HEK293 (cell line): ENCODE data around the gene UBFD1.

ENCODE experiments used
- CTCF ChIA-PET: fragments of 350-600 bp; formaldehyde crosslinking; extraction: SDS; loops from one replicate; lab custom pipeline; 2021; ENCODE audit warnings: antibody characterized with exemption; lab: Yijun Ruan, JAX
- POLR2A ChIA-PET: fragments of 300-600 bp; formaldehyde crosslinking; extraction: SDS; loops from one replicate; lab custom pipeline; 2020; ENCODE audit warnings: antibody characterized with exemption, inconsistent platforms; lab: Yijun Ruan, JAX
- H3K27ac ChIP-seq: fragments of 200-500 bp; sonication (Bioruptor generic); 2 replicates; pipeline ENCODE4 v1.5.1; 2014; ENCODE audit warnings: low read depth, low read length, control low read depth, inconsistent platforms; ENCODE audit errors: extremely low read depth
- H3K36me3 ChIP-seq, 2 experiments: fragments of 200-500 bp in 1 of 2; sonication (Bioruptor generic) in 1 of 2; 1 replicate in 1 of 2; 2 replicates in 1 of 2; pipeline ENCODE4 v1.5.1; 2014 to 2017; ENCODE audit warnings: inconsistent platforms in 2 of 2, low read length in 2 of 2; ENCODE audit not compliant: control insufficient read depth in 2 of 2, insufficient read depth in 1 of 2
- H3K4me1 ChIP-seq: fragments of 200-500 bp; sonication (Bioruptor generic); 2 replicates; pipeline ENCODE4 v1.5.1; 2014; ENCODE audit warnings: mild to moderate bottlenecking, low read length, inconsistent platforms; ENCODE audit not compliant: control insufficient read depth, insufficient read depth
- H3K4me3 ChIP-seq: 2 replicates; pipeline ENCODE4 v1.5.1; 2011; ENCODE audit warnings: low read depth, mild to moderate bottlenecking, control low read depth, low read length, moderate library complexity
- H3K9me3 ChIP-seq: fragments of 200-500 bp; sonication (Bioruptor generic); 2 replicates; pipeline ENCODE4 v1.5.1; 2014; ENCODE audit warnings: low read depth, low read length, inconsistent platforms; ENCODE audit not compliant: control insufficient read depth, insufficient read depth
- GLI2 ChIP-seq: fragments of 450-650 bp; formaldehyde crosslinking; IDR thresholded peaks from 2 replicates; pipeline ENCODE4; 2017; ENCODE audit warnings: missing biosample characterization, missing genetic modification characterization, low read depth, borderline replicate concordance
- HOXC10 ChIP-seq: sonication (generic); formaldehyde crosslinking; IDR thresholded peaks from 2 replicates; pipeline ENCODE4 v1.8.1; 2023; ENCODE audit warnings: mild to moderate bottlenecking, missing genetic modification reagents
- KLF16 ChIP-seq: fragments of 450-650 bp; formaldehyde crosslinking; IDR thresholded peaks from 2 replicates; pipeline ENCODE4 v1.5.1; 2017; ENCODE audit warnings: missing biosample characterization, missing genetic modification characterization
- MEIS1 ChIP-seq: sonication (generic); formaldehyde crosslinking; IDR thresholded peaks from 2 replicates; pipeline ENCODE4 v1.8.1; 2022; ENCODE audit warnings: missing genetic modification reagents, mild to moderate bottlenecking, borderline replicate concordance
- PRDM1 ChIP-seq: fragments of 450-650 bp; formaldehyde crosslinking; IDR thresholded peaks from 2 replicates; pipeline ENCODE4; 2016; ENCODE audit warnings: missing biosample characterization, missing genetic modification characterization
- SETDB1 ChIP-seq: IDR thresholded peaks from one replicate; pipeline ENCODE4 v1.6.1; 2017; ENCODE audit warnings: mild to moderate bottlenecking, low read length, moderate library complexity, mixed read lengths; ENCODE audit not compliant: insufficient read length
- ZBTB1 ChIP-seq: fragments of 450-650 bp; formaldehyde crosslinking; IDR thresholded peaks from 2 replicates; pipeline ENCODE4 v1.5.1; 2016; ENCODE audit warnings: missing biosample characterization, missing genetic modification characterization
- ZBTB20 ChIP-seq: fragments of 450-650 bp; formaldehyde crosslinking; IDR thresholded peaks from 2 replicates; pipeline ENCODE4 v1.5.1; 2016; ENCODE audit warnings: missing biosample characterization, missing genetic modification characterization
- ZBTB7A ChIP-seq: fragments of 450-650 bp; formaldehyde crosslinking; IDR thresholded peaks from 2 replicates; pipeline ENCODE4 v1.5.1; 2016; ENCODE audit warnings: low read depth, missing biosample characterization, missing genetic modification characterization
- ZNF114 ChIP-seq: fragments of 450-650 bp; formaldehyde crosslinking; IDR thresholded peaks from 2 replicates; pipeline ENCODE4 v1.5.0; 2017; ENCODE audit warnings: missing biosample characterization, missing genetic modification characterization
- ZNF132 ChIP-seq: fragments of 450-650 bp; formaldehyde crosslinking; IDR thresholded peaks from 2 replicates; pipeline ENCODE4 v1.5.1; 2017; ENCODE audit warnings: missing biosample characterization, missing genetic modification characterization, borderline replicate concordance
- ZNF146 ChIP-seq: fragments of 450-650 bp; formaldehyde crosslinking; IDR thresholded peaks from 2 replicates; pipeline ENCODE4 v1.5.1; 2016; ENCODE audit warnings: missing biosample characterization, missing genetic modification characterization
- ZNF157 ChIP-seq: fragments of 450-650 bp; formaldehyde crosslinking; IDR thresholded peaks from 2 replicates; pipeline ENCODE4 v1.5.1; 2016; ENCODE audit warnings: missing biosample characterization, missing genetic modification characterization
- ZNF174 ChIP-seq: fragments of 450-650 bp; formaldehyde crosslinking; IDR thresholded peaks from 2 replicates; pipeline ENCODE4 v1.5.0; 2017; ENCODE audit warnings: missing biosample characterization, mild to moderate bottlenecking, missing genetic modification characterization
- ZNF211 ChIP-seq: fragments of 450-650 bp; formaldehyde crosslinking; IDR thresholded peaks from 2 replicates; pipeline ENCODE4 v1.5.1; 2016; ENCODE audit warnings: low read depth, missing biosample characterization, missing genetic modification characterization
- ZNF221 ChIP-seq: fragments of 450-650 bp; formaldehyde crosslinking; IDR thresholded peaks from 2 replicates; pipeline ENCODE4 v1.5.1; 2017; ENCODE audit warnings: missing biosample characterization, missing genetic modification characterization, borderline replicate concordance
- ZNF223 ChIP-seq: fragments of 450-650 bp; formaldehyde crosslinking; IDR thresholded peaks from 2 replicates; pipeline ENCODE4 v1.5.1; 2016; ENCODE audit warnings: missing biosample characterization, missing genetic modification characterization
- ZNF311 ChIP-seq: fragments of 450-650 bp; formaldehyde crosslinking; IDR thresholded peaks from 2 replicates; pipeline ENCODE4 v1.5.1; 2017; ENCODE audit warnings: missing biosample characterization, missing genetic modification characterization, borderline replicate concordance
- ZNF341 ChIP-seq: fragments of 450-650 bp; formaldehyde crosslinking; IDR thresholded peaks from 2 replicates; pipeline ENCODE4; 2016; ENCODE audit warnings: low read depth, missing biosample characterization, missing genetic modification characterization
- ZNF426 ChIP-seq: fragments of 450-650 bp; formaldehyde crosslinking; IDR thresholded peaks from 2 replicates; pipeline ENCODE4 v1.5.1; 2017; ENCODE audit warnings: missing biosample characterization, missing genetic modification characterization, mild to moderate bottlenecking, inconsistent platforms, moderate library complexity
- ZNF558 ChIP-seq: fragments of 450-650 bp; formaldehyde crosslinking; IDR thresholded peaks from 2 replicates; pipeline ENCODE4 v1.5.1; 2016; ENCODE audit warnings: missing biosample characterization, missing genetic modification characterization
- ZNF600 ChIP-seq: fragments of 450-650 bp; formaldehyde crosslinking; IDR thresholded peaks from 2 replicates; pipeline ENCODE4 v1.5.1; 2016; ENCODE audit warnings: missing biosample characterization, missing genetic modification characterization
- ZNF623 ChIP-seq: fragments of 450-650 bp; formaldehyde crosslinking; IDR thresholded peaks from 2 replicates; pipeline ENCODE4 v1.5.1; 2016; ENCODE audit warnings: missing biosample characterization, missing genetic modification characterization
- ZNF843 ChIP-seq: fragments of 450-650 bp; formaldehyde crosslinking; IDR thresholded peaks from 2 replicates; pipeline ENCODE4 v1.5.1; 2016; ENCODE audit warnings: missing biosample characterization, missing genetic modification characterization
- ZSCAN23 ChIP-seq: fragments of 450-650 bp; formaldehyde crosslinking; IDR thresholded peaks from 2 replicates; pipeline ENCODE4 v1.5.1; 2016; ENCODE audit warnings: missing biosample characterization, missing genetic modification characterization
- ZXDB ChIP-seq: fragments of 450-650 bp; formaldehyde crosslinking; IDR thresholded peaks from 2 replicates; pipeline ENCODE4 v1.5.1; 2016; ENCODE audit warnings: missing biosample characterization, missing genetic modification characterization
- TF ChIP-seq, protein P1 (sequence below): fragments of 450-650 bp; formaldehyde crosslinking; IDR thresholded peaks from 2 replicates; pipeline ENCODE4 v1.5.1; 2016; ENCODE audit warnings: missing biosample characterization, missing genetic modification characterization
- TF ChIP-seq, protein P2 (sequence below): fragments of 450-650 bp; formaldehyde crosslinking; IDR thresholded peaks from 2 replicates; pipeline ENCODE4 v1.5.1; 2016; ENCODE audit warnings: missing biosample characterization, missing genetic modification characterization
- TF ChIP-seq, protein P3 (sequence below): sonication (generic); formaldehyde crosslinking; IDR thresholded peaks from 2 replicates; pipeline ENCODE4 v1.8.1; 2022; ENCODE audit warnings: mild to moderate bottlenecking, moderate library complexity, missing genetic modification reagents
- TF ChIP-seq, protein P4 (sequence below): fragments of 450-650 bp; formaldehyde crosslinking; IDR thresholded peaks from 2 replicates; pipeline ENCODE4 v1.5.1; 2016; ENCODE audit warnings: missing biosample characterization, missing genetic modification characterization, borderline replicate concordance

The UBFD1 gene

DNA sequence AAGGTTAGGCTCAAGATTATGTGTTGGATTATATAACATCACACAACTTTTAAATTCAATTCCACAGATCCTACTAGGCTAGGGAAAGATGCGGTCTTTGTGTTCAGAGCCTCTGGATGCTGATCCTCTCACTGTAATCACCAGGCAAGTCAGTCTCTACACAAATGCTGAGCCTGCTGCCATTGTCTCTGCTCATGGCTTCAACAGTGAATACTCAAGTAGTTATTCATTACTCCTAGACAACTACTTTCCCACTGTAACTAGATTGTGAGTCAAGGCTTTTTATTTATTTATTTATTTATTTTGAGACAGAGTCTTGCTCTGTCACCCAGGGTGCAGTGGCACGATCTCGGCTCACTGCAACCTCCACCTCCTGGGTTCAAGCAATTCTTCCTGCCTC is 54.4 kb downstream of the UBFD1 start:
- Histone ChIP-seq H3K9me3 (no peaks in the 10 kb centered on the region), H3K4me3 (no peak overlapping the region), H3K4me1 (no peaks in the 10 kb centered on the region), H3K27ac (no peak overlapping the region), H3K36me3 (peaks cover 26 to 49% of the 10 kb centered on the region in 2 experiments; a peak in 2 of 3 replicates)
- CTCF ChIA-PET, result interaction anchor here (1.6 kb wide), 1 partner anchor 15 kb away, joined by 5 read pairs; no protein-coding TSS in a partner anchor
- TF ChIP-seq KLF16 (no peak), ZNF623 (tag by site-specific recombination) (no peak), ZNF132 (tag by site-specific recombination) (no peak), ZNF843 (tag by site-specific recombination) (no peak), PRDM1 (no peak), ZNF426 (tag by site-specific recombination) (no peak), ZNF311 (tag by site-specific recombination) (no peak), ZBTB7A (tag by site-specific recombination) (no peak), ZBTB20 (tag by site-specific recombination) (no peak), ZBTB1 (no peak), ZNF146 (tag by site-specific recombination) (no peak), GLI2 (tag by site-specific recombination) (no peak), ZNF341 (tag by site-specific recombination) (no peak)
- TF ChIP-seq, protein P1, sequence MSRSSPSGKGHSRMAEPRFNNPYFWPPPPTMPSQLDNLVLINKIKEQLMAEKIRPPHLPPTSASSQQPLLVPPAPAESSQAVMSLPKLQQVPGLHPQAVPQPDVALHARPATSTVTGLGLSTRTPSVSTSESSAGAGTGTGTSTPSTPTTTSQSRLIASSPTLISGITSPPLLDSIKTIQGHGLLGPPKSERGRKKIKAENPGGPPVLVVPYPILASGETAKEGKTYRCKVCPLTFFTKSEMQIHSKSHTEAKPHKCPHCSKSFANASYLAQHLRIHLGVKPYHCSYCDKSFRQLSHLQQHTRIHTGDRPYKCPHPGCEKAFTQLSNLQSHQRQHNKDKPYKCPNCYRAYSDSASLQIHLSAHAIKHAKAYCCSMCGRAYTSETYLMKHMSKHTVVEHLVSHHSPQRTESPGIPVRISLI (tag by site-specific recombination), result no peak
- POLR2A ChIA-PET, result interaction anchor here (0.6 kb wide), 1 partner anchor 36 kb away, joined by 3 read pairs; no protein-coding TSS in a partner anchor

DNA sequence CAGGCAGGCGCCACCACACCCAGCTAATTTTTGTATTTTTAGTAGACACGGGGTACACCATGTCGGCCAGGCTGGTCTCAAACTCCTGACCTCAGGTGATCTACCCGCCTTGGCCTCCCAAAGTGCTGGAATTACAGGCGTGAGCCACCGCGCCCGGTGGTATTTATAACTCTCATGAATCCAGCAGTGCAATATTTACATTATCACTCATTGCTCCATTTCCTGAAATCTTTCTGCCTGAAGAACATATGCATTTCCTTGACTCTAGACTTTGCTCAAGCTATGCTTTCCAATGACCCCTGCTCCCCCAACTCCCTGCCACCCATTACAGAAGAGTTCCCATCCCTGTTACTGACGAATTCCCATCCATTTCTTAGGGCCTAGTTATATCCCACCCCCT is 58.3 kb downstream of the UBFD1 start:
- H3K4me3 ChIP-seq, result no peak overlapping the region
- POLR2A ChIA-PET, result no interaction called here
- H3K36me3 ChIP-seq, result peaks cover 28 to 71% of the 10 kb centered on the region in 2 experiments
- no peak overlapping the region for H3K27ac ChIP-seq
- CTCF ChIA-PET, result interaction anchor here (1.6 kb wide), 1 partner anchor 19 kb away, joined by 7 read pairs; the partner anchor contains the start of gene NDUFAB1
- no peaks in the 10 kb centered on the region for H3K4me1 ChIP-seq
- no peaks in the 10 kb centered on the region for H3K9me3 ChIP-seq
- TF ChIP-seq ZNF157 (tag by site-specific recombination) (no peak), ZNF211 (tag by site-specific recombination) (no peak), ZSCAN23 (no peak), ZNF223 (tag by site-specific recombination) (no peak), MEIS1 (CRISPR knock-in tag) (no peak), HOXC10 (CRISPR knock-in tag) (no peak), ZXDB (tag by site-specific recombination) (no peak), ZNF600 (no peak), ZNF114 (no peak), ZNF174 (no peak), ZNF843 (tag by site-specific recombination) (no peak), ZNF221 (no peak), ZNF558 (tag by site-specific recombination) (no peak), SETDB1 (no peak)
- TF ChIP-seq, protein P2, sequence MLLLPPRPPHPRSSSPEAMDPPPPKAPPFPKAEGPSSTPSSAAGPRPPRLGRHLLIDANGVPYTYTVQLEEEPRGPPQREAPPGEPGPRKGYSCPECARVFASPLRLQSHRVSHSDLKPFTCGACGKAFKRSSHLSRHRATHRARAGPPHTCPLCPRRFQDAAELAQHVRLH (tag by site-specific recombination), result no peak
- TF ChIP-seq, protein P3, sequence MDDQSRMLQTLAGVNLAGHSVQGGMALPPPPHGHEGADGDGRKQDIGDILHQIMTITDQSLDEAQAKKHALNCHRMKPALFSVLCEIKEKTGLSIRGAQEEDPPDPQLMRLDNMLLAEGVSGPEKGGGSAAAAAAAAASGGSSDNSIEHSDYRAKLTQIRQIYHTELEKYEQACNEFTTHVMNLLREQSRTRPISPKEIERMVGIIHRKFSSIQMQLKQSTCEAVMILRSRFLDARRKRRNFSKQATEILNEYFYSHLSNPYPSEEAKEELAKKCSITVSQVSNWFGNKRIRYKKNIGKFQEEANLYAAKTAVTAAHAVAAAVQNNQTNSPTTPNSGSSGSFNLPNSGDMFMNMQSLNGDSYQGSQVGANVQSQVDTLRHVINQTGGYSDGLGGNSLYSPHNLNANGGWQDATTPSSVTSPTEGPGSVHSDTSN, result no peak
- TF ChIP-seq, protein P4, sequence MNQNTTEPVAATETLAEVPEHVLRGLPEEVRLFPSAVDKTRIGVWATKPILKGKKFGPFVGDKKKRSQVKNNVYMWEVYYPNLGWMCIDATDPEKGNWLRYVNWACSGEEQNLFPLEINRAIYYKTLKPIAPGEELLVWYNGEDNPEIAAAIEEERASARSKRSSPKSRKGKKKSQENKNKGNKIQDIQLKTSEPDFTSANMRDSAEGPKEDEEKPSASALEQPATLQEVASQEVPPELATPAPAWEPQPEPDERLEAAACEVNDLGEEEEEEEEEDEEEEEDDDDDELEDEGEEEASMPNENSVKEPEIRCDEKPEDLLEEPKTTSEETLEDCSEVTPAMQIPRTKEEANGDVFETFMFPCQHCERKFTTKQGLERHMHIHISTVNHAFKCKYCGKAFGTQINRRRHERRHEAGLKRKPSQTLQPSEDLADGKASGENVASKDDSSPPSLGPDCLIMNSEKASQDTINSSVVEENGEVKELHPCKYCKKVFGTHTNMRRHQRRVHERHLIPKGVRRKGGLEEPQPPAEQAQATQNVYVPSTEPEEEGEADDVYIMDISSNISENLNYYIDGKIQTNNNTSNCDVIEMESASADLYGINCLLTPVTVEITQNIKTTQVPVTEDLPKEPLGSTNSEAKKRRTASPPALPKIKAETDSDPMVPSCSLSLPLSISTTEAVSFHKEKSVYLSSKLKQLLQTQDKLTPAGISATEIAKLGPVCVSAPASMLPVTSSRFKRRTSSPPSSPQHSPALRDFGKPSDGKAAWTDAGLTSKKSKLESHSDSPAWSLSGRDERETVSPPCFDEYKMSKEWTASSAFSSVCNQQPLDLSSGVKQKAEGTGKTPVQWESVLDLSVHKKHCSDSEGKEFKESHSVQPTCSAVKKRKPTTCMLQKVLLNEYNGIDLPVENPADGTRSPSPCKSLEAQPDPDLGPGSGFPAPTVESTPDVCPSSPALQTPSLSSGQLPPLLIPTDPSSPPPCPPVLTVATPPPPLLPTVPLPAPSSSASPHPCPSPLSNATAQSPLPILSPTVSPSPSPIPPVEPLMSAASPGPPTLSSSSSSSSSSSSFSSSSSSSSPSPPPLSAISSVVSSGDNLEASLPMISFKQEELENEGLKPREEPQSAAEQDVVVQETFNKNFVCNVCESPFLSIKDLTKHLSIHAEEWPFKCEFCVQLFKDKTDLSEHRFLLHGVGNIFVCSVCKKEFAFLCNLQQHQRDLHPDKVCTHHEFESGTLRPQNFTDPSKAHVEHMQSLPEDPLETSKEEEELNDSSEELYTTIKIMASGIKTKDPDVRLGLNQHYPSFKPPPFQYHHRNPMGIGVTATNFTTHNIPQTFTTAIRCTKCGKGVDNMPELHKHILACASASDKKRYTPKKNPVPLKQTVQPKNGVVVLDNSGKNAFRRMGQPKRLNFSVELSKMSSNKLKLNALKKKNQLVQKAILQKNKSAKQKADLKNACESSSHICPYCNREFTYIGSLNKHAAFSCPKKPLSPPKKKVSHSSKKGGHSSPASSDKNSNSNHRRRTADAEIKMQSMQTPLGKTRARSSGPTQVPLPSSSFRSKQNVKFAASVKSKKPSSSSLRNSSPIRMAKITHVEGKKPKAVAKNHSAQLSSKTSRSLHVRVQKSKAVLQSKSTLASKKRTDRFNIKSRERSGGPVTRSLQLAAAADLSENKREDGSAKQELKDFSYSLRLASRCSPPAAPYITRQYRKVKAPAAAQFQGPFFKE (tag by site-specific recombination), result no peak
